Activated naive CD4-positive, alpha-beta T cell treated with anti-CD3 and anti-CD28 coated beads, Interleukin-2, amount 50 U/mL, for 16 hours (primary cell): Measurements from ENCODE around the gene DENND1B.

Experiments used
- DNase-seq: peaks from one replicate; pipeline ENCODE4 v3.0.0-alpha.2; 2020

DENND1B gene

GRCh38 chr1:197775282-197776262, at the start of gene DENND1B:
Gene DENND1B, minus strand, starts transcription at chr1:197775480. Its CDS starts 325 bp downstream, at chr1:197775155.
- peak; percentile 72 for DNase-seq

GRCh38 chr1:197814306-197814705, 39.0 kb upstream of the DENND1B start:
- DNase-seq: no peak

- no peak for DNase-seq
Observed at GRCh38 chr1:197813741-197814140, 38.5 kb upstream of the DENND1B start.

- no peak for DNase-seq
Observed at GRCh38 chr1:197811769-197812168, 36.5 kb upstream of the DENND1B start.

GRCh38 chr1:197810812-197811211, 35.5 kb upstream of the DENND1B start:
- DNase-seq: no peak

GRCh38 chr1:197808880-197809279, 33.6 kb upstream of the DENND1B start:
- DNase-seq: no peak

GRCh38 chr1:197807739-197808453, 32.6 kb upstream of the DENND1B start:
- DNase-seq: no peak

GRCh38 chr1:197807216-197807615, 31.9 kb upstream of the DENND1B start:
- no peak for DNase-seq

- DNase-seq: no peak
Observed at GRCh38 chr1:197806718-197807117, 31.4 kb upstream of the DENND1B start.

GRCh38 chr1:197801684-197802083, 26.4 kb upstream of the DENND1B start:
- no peak for DNase-seq

- no peak for DNase-seq
Observed at GRCh38 chr1:197801111-197801482, 25.8 kb upstream of the DENND1B start.

- DNase-seq: no peak
Observed at GRCh38 chr1:197800379-197801110, 25.3 kb upstream of the DENND1B start.

GRCh38 chr1:197799271-197799670, 24.0 kb upstream of the DENND1B start:
- DNase-seq: no peak

- DNase-seq: no peak
Observed at GRCh38 chr1:197798492-197798891, 23.2 kb upstream of the DENND1B start.

- no peak for DNase-seq
Observed at GRCh38 chr1:197797010-197797409, 21.7 kb upstream of the DENND1B start.

- DNase-seq: no peak
Observed at GRCh38 chr1:197788741-197789739, 13.8 kb upstream of the DENND1B start.

GRCh38 chr1:197787623-197788536, 12.6 kb upstream of the DENND1B start:
- no peak for DNase-seq

- DNase-seq: no peak
Observed at GRCh38 chr1:197787056-197787455, 11.8 kb upstream of the DENND1B start.

- no peak for DNase-seq
Observed at GRCh38 chr1:197786280-197786679, 11.0 kb upstream of the DENND1B start.

- no peak for DNase-seq
Observed at GRCh38 chr1:197783510-197783948, 8.2 kb upstream of the DENND1B start.
